PC-9 (cell line): ENCODE data around the gene ASB1.

Source experiments
- EZH2 ChIP-seq: fragments of 200-600 bp; sonication (generic); IDR thresholded peaks from 2 replicates; pipeline ENCODE4 v1.8.0; 2017; ENCODE audit warnings: antibody characterized with exemption, low read depth
- TF ChIP-seq, protein P1 (sequence below): fragments of 200-600 bp; sonication (generic); conservative IDR thresholded peaks from 2 replicates; pipeline ENCODE4 v1.6.1; 2017; ENCODE audit warnings: mixed run types, antibody characterized with exemption, mild to moderate bottlenecking, moderate library complexity

DNA sequence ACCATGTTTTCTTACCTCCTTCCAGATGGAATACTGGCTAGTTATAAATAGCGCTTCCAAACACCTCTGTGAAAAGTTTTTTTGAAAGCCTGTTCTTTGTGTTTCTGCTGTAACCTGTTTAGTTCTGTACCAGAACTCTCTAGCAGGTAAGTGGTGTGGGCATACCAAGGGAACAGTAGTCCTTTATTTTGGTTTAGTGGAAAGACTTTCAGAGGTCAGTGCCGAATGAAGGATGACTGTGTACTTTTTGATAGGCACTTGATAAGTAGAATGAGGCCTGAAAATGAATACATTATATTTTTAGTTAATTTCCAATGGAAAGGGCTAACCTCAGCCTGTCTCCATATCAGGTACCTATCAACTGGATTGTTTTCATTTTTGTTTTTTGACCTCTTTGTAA, 27.6 kb upstream of the ASB1 start:
- TF ChIP-seq EZH2, result no peak
- TF ChIP-seq, protein P1, sequence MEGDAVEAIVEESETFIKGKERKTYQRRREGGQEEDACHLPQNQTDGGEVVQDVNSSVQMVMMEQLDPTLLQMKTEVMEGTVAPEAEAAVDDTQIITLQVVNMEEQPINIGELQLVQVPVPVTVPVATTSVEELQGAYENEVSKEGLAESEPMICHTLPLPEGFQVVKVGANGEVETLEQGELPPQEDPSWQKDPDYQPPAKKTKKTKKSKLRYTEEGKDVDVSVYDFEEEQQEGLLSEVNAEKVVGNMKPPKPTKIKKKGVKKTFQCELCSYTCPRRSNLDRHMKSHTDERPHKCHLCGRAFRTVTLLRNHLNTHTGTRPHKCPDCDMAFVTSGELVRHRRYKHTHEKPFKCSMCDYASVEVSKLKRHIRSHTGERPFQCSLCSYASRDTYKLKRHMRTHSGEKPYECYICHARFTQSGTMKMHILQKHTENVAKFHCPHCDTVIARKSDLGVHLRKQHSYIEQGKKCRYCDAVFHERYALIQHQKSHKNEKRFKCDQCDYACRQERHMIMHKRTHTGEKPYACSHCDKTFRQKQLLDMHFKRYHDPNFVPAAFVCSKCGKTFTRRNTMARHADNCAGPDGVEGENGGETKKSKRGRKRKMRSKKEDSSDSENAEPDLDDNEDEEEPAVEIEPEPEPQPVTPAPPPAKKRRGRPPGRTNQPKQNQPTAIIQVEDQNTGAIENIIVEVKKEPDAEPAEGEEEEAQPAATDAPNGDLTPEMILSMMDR, result no peak
